NT2/D1 (cell line): Measurements from ENCODE around the gene SLC9A7.

Source experiments
- YY1 ChIP-seq: IDR thresholded peaks from 2 replicates; pipeline ENCODE4 v1.6.1; 2011; ENCODE audit not compliant: insufficient read length, insufficient read depth
- ZNF274 ChIP-seq: IDR thresholded peaks from 2 replicates; pipeline ENCODE4 v1.6.1; 2011; ENCODE audit warnings: mild to moderate bottlenecking, low read depth, low read length

GRCh38 chrX:46617906-46618305 lies 141.0 kb downstream of the SLC9A7 start:
- TF ChIP-seq YY1: no peak
- no peak for TF ChIP-seq ZNF274
